Nephron (organoid): ENCODE measurements around the gene SPIN1.

ENCODE experiments used
- H3K27ac Mint-ChIP-seq, 3 experiments: 2 replicates each; pipeline ENCODE4 v1.8.0; 2020; ENCODE audit warnings: mixed read lengths in 3 of 3, mild to moderate bottlenecking in 2 of 3, moderate library complexity in 1 of 3
- H3K27me3 Mint-ChIP-seq: 2 replicates; pipeline ENCODE4 v1.8.0; 2021; ENCODE audit warnings: low read depth, mild to moderate bottlenecking, moderate library complexity, mixed read lengths
- H3K36me3 Mint-ChIP-seq: 2 replicates; pipeline ENCODE4 v1.8.0; 2020; ENCODE audit warnings: low read depth, mixed read lengths
- H3K4me1 Mint-ChIP-seq: 2 replicates; pipeline ENCODE4 v1.8.0; 2020; ENCODE audit warnings: mixed read lengths
- H3K4me3 Mint-ChIP-seq, 3 experiments: 2 replicates each; pipeline ENCODE4 v1.8.0; 2020; ENCODE audit warnings: mild to moderate bottlenecking in 3 of 3, mixed read lengths in 3 of 3, moderate library complexity in 2 of 3
- H3K9me3 Mint-ChIP-seq: 2 replicates; pipeline ENCODE4 v1.8.0; 2020; ENCODE audit warnings: mixed read lengths
- TF ChIP-seq, protein P1 (sequence below), 3 experiments: fragments of 200-600 bp; sonication (generic); IDR thresholded peaks; one replicate each; pipeline ENCODE4 v1.5.0; 2021; ENCODE audit warnings: antibody characterized with exemption in 3 of 3; ENCODE audit not compliant: unreplicated experiment in 3 of 3

Gene SPIN1

GRCh38 chr9:88358723-88359122, 29.5 kb upstream of the SPIN1 start:
- H3K4me3 Mint-ChIP-seq, result no peak overlapping the region
- H3K9me3 Mint-ChIP-seq, result peaks cover 9% of the 10 kb centered on the region
- TF ChIP-seq, protein P1, sequence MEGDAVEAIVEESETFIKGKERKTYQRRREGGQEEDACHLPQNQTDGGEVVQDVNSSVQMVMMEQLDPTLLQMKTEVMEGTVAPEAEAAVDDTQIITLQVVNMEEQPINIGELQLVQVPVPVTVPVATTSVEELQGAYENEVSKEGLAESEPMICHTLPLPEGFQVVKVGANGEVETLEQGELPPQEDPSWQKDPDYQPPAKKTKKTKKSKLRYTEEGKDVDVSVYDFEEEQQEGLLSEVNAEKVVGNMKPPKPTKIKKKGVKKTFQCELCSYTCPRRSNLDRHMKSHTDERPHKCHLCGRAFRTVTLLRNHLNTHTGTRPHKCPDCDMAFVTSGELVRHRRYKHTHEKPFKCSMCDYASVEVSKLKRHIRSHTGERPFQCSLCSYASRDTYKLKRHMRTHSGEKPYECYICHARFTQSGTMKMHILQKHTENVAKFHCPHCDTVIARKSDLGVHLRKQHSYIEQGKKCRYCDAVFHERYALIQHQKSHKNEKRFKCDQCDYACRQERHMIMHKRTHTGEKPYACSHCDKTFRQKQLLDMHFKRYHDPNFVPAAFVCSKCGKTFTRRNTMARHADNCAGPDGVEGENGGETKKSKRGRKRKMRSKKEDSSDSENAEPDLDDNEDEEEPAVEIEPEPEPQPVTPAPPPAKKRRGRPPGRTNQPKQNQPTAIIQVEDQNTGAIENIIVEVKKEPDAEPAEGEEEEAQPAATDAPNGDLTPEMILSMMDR (IDR thresholded peaks at IDR 0.05; ENCODE audit: unreplicated experiment in 3 of 3), result no peak
- no peaks in the 10 kb centered on the region for H3K36me3 Mint-ChIP-seq
- H3K27me3 Mint-ChIP-seq, result peaks cover 7% of the 10 kb centered on the region
- no peaks in the 10 kb centered on the region for H3K4me1 Mint-ChIP-seq
- no peak overlapping the region for H3K27ac Mint-ChIP-seq

GRCh38 chr9:88359974-88360373, 28.3 kb upstream of the SPIN1 start:
- Mint-ChIP-seq H3K27ac (no peak overlapping the region), H3K9me3 (peaks cover 4% of the 10 kb centered on the region), H3K4me1 (no peaks in the 10 kb centered on the region), H3K4me3 (no peak overlapping the region), H3K27me3 (peaks cover 7% of the 10 kb centered on the region), H3K36me3 (no peaks in the 10 kb centered on the region)
- TF ChIP-seq, protein P1 (IDR thresholded peaks at IDR 0.05; ENCODE audit: unreplicated experiment in 3 of 3), result no peak

DNA sequence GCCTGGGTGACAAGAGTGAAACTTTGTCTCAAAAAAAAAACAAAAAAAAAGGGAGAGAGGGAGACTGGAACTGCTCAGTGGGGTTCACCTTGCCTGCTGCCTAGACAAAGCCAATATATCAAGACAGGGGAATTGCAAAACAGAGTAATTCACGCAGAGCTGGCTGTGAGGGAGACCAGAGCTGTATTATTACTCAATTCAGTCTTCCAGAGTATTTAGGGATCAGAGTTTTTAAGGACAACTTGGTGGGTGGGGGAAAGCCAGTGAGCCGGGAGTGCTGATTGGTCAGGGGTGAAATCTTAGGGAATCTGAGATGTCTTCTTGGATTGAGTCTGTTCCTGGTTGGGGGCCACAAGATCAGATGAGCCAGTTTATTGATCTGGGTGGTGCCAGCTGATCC, 25.6 kb upstream of the SPIN1 start:
- H3K4me1 Mint-ChIP-seq, result no peaks in the 10 kb centered on the region
- peaks cover 7% of the 10 kb centered on the region for H3K27me3 Mint-ChIP-seq
- H3K36me3 Mint-ChIP-seq, result peaks cover 5% of the 10 kb centered on the region
- TF ChIP-seq, protein P1 (IDR thresholded peaks at IDR 0.05; ENCODE audit: unreplicated experiment in 3 of 3), result no peak
- H3K9me3 Mint-ChIP-seq, result peaks cover 17% of the 10 kb centered on the region
- H3K4me3 Mint-ChIP-seq, result no peak overlapping the region
- H3K27ac Mint-ChIP-seq, result no peak overlapping the region

- H3K36me3 Mint-ChIP-seq, result peaks cover 5% of the 10 kb centered on the region
- no peak overlapping the region for H3K4me3 Mint-ChIP-seq
- no peaks in the 10 kb centered on the region for H3K4me1 Mint-ChIP-seq
- H3K9me3 Mint-ChIP-seq, result peaks cover 21% of the 10 kb centered on the region
- H3K27me3 Mint-ChIP-seq, result peaks cover 10% of the 10 kb centered on the region
- TF ChIP-seq, protein P1 (IDR thresholded peaks at IDR 0.05; ENCODE audit: unreplicated experiment in 3 of 3), result no peak
- no peak overlapping the region for H3K27ac Mint-ChIP-seq
Observed at GRCh38 chr9:88363661-88364060, 24.6 kb upstream of the SPIN1 start.

- Mint-ChIP-seq H3K27me3 (peaks cover 10% of the 10 kb centered on the region), H3K4me1 (no peaks in the 10 kb centered on the region), H3K4me3 (no peak overlapping the region), H3K36me3 (peaks cover 5% of the 10 kb centered on the region), H3K9me3 (peaks cover 17% of the 10 kb centered on the region), H3K27ac (no peak overlapping the region)
- TF ChIP-seq, protein P1 (IDR thresholded peaks at IDR 0.05; ENCODE audit: unreplicated experiment in 3 of 3), result no peak
Observed at GRCh38 chr9:88364706-88365105, 23.5 kb upstream of the SPIN1 start.

GRCh38 chr9:88370346-88370745, 17.9 kb upstream of the SPIN1 start:
- Mint-ChIP-seq H3K4me1 (peaks cover 5% of the 10 kb centered on the region), H3K27me3 (peaks cover 3% of the 10 kb centered on the region), H3K36me3 (peaks cover 9% of the 10 kb centered on the region), H3K4me3 (no peak overlapping the region), H3K27ac (no peak overlapping the region), H3K9me3 (peaks cover 23% of the 10 kb centered on the region)
- TF ChIP-seq, protein P1 (IDR thresholded peaks at IDR 0.05; ENCODE audit: unreplicated experiment in 3 of 3), result no peak
